Measurements from ENCODE around the gene PPP4R1.

The PPP4R1 gene, protein sequence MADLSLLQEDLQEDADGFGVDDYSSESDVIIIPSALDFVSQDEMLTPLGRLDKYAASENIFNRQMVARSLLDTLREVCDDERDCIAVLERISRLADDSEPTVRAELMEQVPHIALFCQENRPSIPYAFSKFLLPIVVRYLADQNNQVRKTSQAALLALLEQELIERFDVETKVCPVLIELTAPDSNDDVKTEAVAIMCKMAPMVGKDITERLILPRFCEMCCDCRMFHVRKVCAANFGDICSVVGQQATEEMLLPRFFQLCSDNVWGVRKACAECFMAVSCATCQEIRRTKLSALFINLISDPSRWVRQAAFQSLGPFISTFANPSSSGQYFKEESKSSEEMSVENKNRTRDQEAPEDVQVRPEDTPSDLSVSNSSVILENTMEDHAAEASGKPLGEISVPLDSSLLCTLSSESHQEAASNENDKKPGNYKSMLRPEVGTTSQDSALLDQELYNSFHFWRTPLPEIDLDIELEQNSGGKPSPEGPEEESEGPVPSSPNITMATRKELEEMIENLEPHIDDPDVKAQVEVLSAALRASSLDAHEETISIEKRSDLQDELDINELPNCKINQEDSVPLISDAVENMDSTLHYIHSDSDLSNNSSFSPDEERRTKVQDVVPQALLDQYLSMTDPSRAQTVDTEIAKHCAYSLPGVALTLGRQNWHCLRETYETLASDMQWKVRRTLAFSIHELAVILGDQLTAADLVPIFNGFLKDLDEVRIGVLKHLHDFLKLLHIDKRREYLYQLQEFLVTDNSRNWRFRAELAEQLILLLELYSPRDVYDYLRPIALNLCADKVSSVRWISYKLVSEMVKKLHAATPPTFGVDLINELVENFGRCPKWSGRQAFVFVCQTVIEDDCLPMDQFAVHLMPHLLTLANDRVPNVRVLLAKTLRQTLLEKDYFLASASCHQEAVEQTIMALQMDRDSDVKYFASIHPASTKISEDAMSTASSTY

DNA sequence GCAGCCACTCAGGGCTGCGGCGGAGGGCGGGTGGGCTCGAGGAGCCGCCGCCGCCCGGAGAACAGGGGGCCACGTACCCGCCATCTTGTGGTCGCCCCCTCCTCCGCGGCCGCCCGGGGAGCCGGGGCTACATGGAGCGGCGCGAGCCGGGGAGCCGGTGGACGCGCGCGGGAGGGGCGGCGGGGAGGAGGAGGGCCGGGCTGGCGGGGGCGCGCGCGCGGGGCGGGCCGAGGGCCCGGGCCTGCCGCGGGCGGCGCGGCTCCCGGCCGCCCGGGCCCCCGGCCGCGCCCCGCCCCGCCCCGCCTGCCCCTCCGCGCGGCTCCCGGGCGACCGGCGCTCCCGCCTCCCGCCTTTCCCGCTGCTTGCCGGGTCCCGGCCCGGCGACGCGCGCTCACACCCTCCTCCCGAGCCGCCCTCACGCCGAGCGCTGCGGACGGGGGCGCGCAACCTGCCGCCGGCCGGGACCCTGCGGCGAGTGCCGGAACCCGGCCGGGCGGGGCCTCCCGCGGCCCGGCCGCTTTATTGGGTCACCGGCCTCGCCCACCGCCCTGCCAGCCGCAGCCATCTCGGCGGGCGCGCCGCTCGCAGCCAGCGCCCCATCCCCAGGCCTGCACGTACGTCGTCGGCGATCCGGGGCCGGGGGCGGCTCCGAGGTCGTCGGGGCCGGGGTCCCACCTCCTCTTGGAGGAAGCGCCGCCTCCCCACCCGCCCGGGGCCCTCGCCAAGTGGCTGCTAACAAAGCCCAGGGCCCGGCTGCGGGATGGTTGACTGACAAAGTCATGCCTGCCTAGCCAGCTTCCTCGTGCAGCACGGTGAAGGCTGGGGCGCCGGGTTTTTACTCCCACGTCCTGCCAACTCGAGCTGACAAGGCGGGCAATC, at the start of gene PPP4R1:
Gene PPP4R1 (minus strand): TSS at position 159 of the 879 bp plus-strand sequence. CDS start 75 bp downstream, at position 84.
- DNase-seq (ENCODE audit: low spot score), result peak; percentile 91
- in situ Hi-C loops (cut with MboI; ENCODE audit: low pct_unique_long_range_greater_than_20kb, low sequenced_read_pairs, unreplicated experiment), result no loop called here
- TF ChIP-seq, protein P1, sequence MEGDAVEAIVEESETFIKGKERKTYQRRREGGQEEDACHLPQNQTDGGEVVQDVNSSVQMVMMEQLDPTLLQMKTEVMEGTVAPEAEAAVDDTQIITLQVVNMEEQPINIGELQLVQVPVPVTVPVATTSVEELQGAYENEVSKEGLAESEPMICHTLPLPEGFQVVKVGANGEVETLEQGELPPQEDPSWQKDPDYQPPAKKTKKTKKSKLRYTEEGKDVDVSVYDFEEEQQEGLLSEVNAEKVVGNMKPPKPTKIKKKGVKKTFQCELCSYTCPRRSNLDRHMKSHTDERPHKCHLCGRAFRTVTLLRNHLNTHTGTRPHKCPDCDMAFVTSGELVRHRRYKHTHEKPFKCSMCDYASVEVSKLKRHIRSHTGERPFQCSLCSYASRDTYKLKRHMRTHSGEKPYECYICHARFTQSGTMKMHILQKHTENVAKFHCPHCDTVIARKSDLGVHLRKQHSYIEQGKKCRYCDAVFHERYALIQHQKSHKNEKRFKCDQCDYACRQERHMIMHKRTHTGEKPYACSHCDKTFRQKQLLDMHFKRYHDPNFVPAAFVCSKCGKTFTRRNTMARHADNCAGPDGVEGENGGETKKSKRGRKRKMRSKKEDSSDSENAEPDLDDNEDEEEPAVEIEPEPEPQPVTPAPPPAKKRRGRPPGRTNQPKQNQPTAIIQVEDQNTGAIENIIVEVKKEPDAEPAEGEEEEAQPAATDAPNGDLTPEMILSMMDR (IDR thresholded peaks at IDR 0.05; ENCODE audit: extremely low read depth, insufficient read depth, missing control alignments), result no peak

DNA sequence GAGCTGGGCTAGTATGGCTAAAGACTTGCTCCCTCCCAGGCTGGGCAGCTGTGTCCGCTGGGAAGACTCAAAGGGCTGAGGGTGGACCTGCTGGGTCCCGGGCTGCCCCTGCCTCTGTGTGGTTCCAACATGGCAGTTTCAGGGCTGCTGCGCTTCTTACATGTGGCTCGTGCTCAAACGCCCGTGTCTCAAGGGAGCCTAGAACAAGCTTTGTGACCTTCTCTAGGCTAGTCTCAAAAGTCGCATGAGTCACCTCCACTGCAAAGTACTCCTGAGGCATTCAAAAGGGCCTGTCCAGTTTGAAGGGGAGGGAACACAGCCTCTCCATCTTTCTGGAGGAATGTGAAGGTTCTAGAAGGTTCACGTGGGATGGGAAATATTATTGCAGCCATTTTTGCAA, 49.0 kb upstream of the PPP4R1 start:
- DNase-seq (ENCODE audit: low spot score), result no peak
- in situ Hi-C loops (cut with MboI; ENCODE audit: low pct_unique_long_range_greater_than_20kb, low sequenced_read_pairs, unreplicated experiment), result no loop called here

DNA sequence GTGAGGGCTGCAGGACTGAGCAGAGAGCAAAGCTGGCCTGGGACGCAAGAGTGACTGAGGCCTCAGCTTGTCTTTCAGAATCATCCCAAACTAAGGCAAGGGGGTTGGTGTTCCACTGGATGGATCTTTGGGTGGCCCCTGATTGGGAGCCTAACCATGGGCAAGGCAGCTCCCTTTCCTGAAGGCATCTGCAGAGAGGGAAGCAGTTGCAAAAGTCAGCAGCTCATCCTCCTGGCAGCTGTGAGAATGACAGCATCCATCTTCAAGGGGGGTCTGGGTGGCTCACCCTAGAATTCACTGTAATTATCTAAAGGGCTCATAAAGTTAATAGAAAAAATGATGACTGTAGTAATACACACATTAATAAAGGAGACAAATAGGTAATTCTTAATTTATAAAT, 47.2 kb upstream of the PPP4R1 start:
- no peak for DNase-seq (ENCODE audit: low spot score)
- TF ChIP-seq, protein P1 (IDR thresholded peaks at IDR 0.05; ENCODE audit: extremely low read depth, insufficient read depth, missing control alignments), result no peak
- in situ Hi-C loops (cut with MboI; ENCODE audit: low pct_unique_long_range_greater_than_20kb, low sequenced_read_pairs, unreplicated experiment), result no loop called here

More for the DNA sequence above, 49.0 kb upstream of the PPP4R1 start:
- TF ChIP-seq, protein P1 (IDR thresholded peaks at IDR 0.05; ENCODE audit: extremely low read depth, insufficient read depth, missing control alignments), result no peak

DNA sequence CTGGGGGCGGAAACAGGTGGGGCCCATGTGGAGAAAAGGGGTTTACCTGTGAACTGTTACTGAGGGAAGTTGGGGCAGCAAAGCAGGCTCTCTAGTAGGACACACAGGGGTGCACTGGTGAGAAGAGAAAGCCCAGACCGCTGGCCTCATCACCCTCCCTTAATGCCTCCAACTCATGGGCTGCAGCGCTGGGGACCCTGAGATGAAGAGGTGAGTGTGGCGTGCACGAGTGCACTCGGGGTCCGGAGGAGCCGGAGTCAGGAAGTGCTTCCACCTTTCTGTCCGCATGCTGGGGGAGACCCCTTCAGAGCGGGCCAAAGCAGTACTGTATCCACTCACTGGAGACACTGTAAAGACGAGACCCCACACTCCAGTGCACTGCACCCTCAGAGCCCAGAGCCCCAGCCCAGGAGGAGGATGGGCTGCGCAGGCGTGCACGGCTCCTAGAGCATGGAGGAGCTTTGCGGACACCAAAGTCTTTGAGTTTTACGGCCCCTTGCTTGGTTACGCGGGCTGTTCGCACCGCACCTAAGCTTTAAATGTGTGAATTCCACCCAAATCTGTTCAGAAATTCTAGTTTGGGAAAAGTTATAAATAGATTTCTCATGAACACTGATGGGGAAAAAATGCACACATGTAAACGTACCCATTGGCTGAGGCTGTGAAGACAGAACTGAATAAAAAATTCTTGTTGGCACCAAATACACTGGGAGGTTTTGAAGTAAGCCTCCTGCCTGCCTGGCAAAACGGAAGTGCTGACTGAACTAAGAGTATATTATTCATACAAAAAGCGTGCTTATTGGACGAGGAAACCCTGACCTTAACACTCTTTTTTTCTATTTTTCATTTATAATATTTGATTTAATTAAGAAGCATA, 45.4 kb upstream of the PPP4R1 start:
- DNase-seq (ENCODE audit: low spot score), result no peak
- TF ChIP-seq, protein P1 (IDR thresholded peaks at IDR 0.05; ENCODE audit: extremely low read depth, insufficient read depth, missing control alignments), result no peak
- in situ Hi-C loops (cut with MboI; ENCODE audit: low pct_unique_long_range_greater_than_20kb, low sequenced_read_pairs, unreplicated experiment), result no loop called here

DNA sequence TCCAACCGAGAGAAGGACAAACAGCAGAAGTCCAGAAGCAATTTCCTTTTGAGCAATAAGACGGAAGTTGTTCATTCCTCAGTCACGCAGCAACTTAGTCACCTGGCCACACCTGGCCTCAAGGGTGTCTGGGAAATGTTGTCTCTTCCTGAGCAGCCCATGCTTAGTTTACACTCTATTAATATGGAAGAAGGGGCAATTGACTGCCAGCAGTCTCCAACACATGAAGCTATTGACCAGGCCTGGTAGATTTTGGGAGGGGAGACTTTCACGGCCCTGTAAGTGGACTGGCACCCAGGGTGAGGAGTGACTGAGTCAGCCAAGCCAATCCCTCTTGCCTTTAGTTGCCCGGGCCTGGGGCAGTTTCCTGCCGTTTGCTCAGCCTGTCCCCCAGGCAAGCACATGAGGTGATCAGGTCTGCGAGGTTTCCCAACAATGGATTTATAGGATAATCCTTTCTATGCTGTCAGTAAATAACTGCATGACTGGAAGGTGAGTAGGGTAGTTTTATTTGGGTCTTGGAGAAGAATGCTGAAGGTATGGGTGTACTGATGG, 43.8 kb upstream of the PPP4R1 start:
- TF ChIP-seq, protein P1 (IDR thresholded peaks at IDR 0.05; ENCODE audit: extremely low read depth, insufficient read depth, missing control alignments), result no peak
- DNase-seq (ENCODE audit: low spot score), result no peak

More for the DNA sequence above, 43.8 kb upstream of the PPP4R1 start:
- in situ Hi-C loops (cut with MboI; ENCODE audit: low pct_unique_long_range_greater_than_20kb, low sequenced_read_pairs, unreplicated experiment), result no loop called here

Data from GM13977 (cell line).